ENCODE data around the gene RAB20. TPM values are rescaled to one million over a fixed set of nuclear protein-coding genes. Genes with fewer than 3 reads are reported as not detected.
"Not testable (repeated sequence)": the region's sequence is repeated elsewhere in the genome, so short reads cannot be mapped to it uniquely, and the experiment has no call there.

RAB20 gene
- polyA plus RNA-seq, 3 donors, result 6.6 to 9.2 (median 9.1) TPM

GRCh38 chr13:110532258-110532657 lies 29.3 kb downstream of the RAB20 start:
- DNase-seq, result not testable (repeated sequence)

GRCh38 chr13:110531671-110532083 lies 29.8 kb downstream of the RAB20 start:
- no peak for DNase-seq

- DNase-seq, result no peak
These were observed 30.4 kb downstream of the RAB20 start for GRCh38 chr13:110531100-110531499.

- no peak for DNase-seq
These were observed 31.8 kb downstream of the RAB20 start for GRCh38 chr13:110529522-110530311.

- DNase-seq, result no peak
These were observed 32.6 kb downstream of the RAB20 start for GRCh38 chr13:110528911-110529310.

GRCh38 chr13:110528371-110528770 lies 33.2 kb downstream of the RAB20 start:
- no peak for DNase-seq

- DNase-seq, result no peak
These were observed 35.9 kb downstream of the RAB20 start for GRCh38 chr13:110525328-110526319.

- DNase-seq, result no peak
These were observed 36.8 kb downstream of the RAB20 start for GRCh38 chr13:110524541-110525257.

GRCh38 chr13:110523838-110524540 lies 37.5 kb downstream of the RAB20 start:
- no peak for DNase-seq

GRCh38 chr13:110523180-110523579 lies 38.3 kb downstream of the RAB20 start:
- DNase-seq, result no peak

- no peak for DNase-seq
These were observed 38.8 kb downstream of the RAB20 start for GRCh38 chr13:110522721-110523120.

GRCh38 chr13:110521946-110522345 lies 39.6 kb downstream of the RAB20 start:
- no peak for DNase-seq

GRCh38 chr13:110521296-110521680 lies 40.2 kb downstream of the RAB20 start:
- DNase-seq, result no peak

GRCh38 chr13:110520431-110521295 lies 40.9 kb downstream of the RAB20 start:
- DNase-seq, result no peak

- no peak for DNase-seq
These were observed 42.0 kb downstream of the RAB20 start for GRCh38 chr13:110519506-110519905.

- DNase-seq, result no peak
These were observed 42.5 kb downstream of the RAB20 start for GRCh38 chr13:110519046-110519445.

GRCh38 chr13:110518571-110518970 lies 43.0 kb downstream of the RAB20 start:
- DNase-seq, result no peak

- no peak for DNase-seq
These were observed 43.3 kb downstream of the RAB20 start for GRCh38 chr13:110518226-110518525.

- DNase-seq, result no peak
These were observed 43.9 kb downstream of the RAB20 start for GRCh38 chr13:110517505-110518225.

- no peak for DNase-seq
These were observed 45.0 kb downstream of the RAB20 start for GRCh38 chr13:110516500-110516899.

Data from renal pelvis (tissue), 4 donors.